GM19238 (cell line): Measurements from ENCODE around the gene LEKR1.
"Not testable (repeated sequence)": the region's sequence is repeated elsewhere in the genome, so short reads cannot be mapped to it uniquely, and the experiment has no call there.

ENCODE experiments used
- DNase-seq: peaks from one replicate; pipeline ENCODE4 v3.0.0; 2011; ENCODE audit warnings: low spot score; ENCODE audit not compliant: insufficient read length

LEKR1 gene

GRCh38 chr3:156836701-156837100 is 10.5 kb downstream of the LEKR1 start:
- no peak for DNase-seq

- no peak for DNase-seq
These were observed 11.0 kb downstream of the LEKR1 start for GRCh38 chr3:156837115-156837514.

GRCh38 chr3:156838035-156838434 is 11.9 kb downstream of the LEKR1 start:
- DNase-seq = no peak

GRCh38 chr3:156840826-156841689 is 14.9 kb downstream of the LEKR1 start:
- DNase-seq = no peak

GRCh38 chr3:156843071-156843808 is 17.1 kb downstream of the LEKR1 start:
- no peak for DNase-seq

GRCh38 chr3:156847752-156848448 is 21.7 kb downstream of the LEKR1 start:
- no peak for DNase-seq

GRCh38 chr3:156859578-156859977 is 33.4 kb downstream of the LEKR1 start:
- DNase-seq = no peak

- DNase-seq = no peak
These were observed 34.7 kb downstream of the LEKR1 start for GRCh38 chr3:156860873-156861272.

GRCh38 chr3:156862338-156862737 is 36.2 kb downstream of the LEKR1 start:
- no peak for DNase-seq

- no peak for DNase-seq
These were observed 39.6 kb downstream of the LEKR1 start for GRCh38 chr3:156865732-156866131.

- DNase-seq = no peak
These were observed 41.0 kb downstream of the LEKR1 start for GRCh38 chr3:156867174-156867573.

GRCh38 chr3:156867920-156868319 is 41.8 kb downstream of the LEKR1 start:
- no peak for DNase-seq

GRCh38 chr3:156873906-156874305 is 47.8 kb downstream of the LEKR1 start:
- DNase-seq = no peak

- DNase-seq = not testable (repeated sequence)
These were observed 53.3 kb downstream of the LEKR1 start for GRCh38 chr3:156879491-156879890.

GRCh38 chr3:156885761-156886160 is 59.6 kb downstream of the LEKR1 start:
- DNase-seq = no peak

- DNase-seq = no peak
These were observed 62.0 kb downstream of the LEKR1 start for GRCh38 chr3:156888176-156888575.

- no peak for DNase-seq
These were observed 62.4 kb downstream of the LEKR1 start for GRCh38 chr3:156888576-156888975.

- DNase-seq = no peak
These were observed 66.5 kb downstream of the LEKR1 start for GRCh38 chr3:156892701-156893100.

GRCh38 chr3:156895374-156895773 is 69.2 kb downstream of the LEKR1 start:
- not testable (repeated sequence) for DNase-seq

- DNase-seq = not testable (repeated sequence)
These were observed 71.7 kb downstream of the LEKR1 start for GRCh38 chr3:156897851-156898250.

GRCh38 chr3:156898296-156898880 is 72.2 kb downstream of the LEKR1 start:
- no peak for DNase-seq

- no peak for DNase-seq
These were observed 73.8 kb downstream of the LEKR1 start for GRCh38 chr3:156899951-156900350.
